ENCODE measurements around the gene PADI2. TPM values are rescaled to one million over a fixed set of nuclear protein-coding genes. Genes with fewer than 3 reads are reported as not detected.

Gene PADI2
- total and polyA plus RNA-seq, 2 donors (not counting 3 experiments of a cell fraction or from before 2014, with no cell fraction given): not detected

DNA sequence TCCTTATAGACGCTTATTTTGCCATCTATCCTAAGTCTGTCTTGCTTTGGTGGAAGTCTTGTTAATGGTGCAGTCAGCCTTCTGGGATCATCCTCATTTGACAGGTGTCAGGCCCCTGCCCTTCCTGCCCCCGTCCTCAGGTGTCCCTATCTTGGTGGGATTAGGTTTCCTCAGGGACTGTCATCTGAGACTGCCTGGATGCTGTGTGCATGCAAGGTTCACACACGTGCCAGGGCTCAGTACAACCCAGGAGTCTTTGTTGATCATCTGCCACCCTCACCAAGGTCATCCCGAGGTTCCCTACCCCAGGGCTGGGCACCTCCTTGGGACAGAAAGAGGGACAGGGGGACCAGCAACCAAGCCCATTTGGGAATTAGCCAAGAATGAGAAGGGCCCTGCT, 18.0 kb downstream of the PADI2 start:
- H4K20me1 ChIP-seq (replicated peaks; ENCODE audit: control insufficient read depth, extremely low read depth, insufficient read depth, low read length): no peaks in the 10 kb centered on the region
- H3K9ac ChIP-seq (replicated peaks; ENCODE audit: extremely low read depth, insufficient read depth, low read length): no peak overlapping the region
- DNase-seq (ENCODE audit: low read depth, low spot score) (no peak), FAIRE-seq (no peak)
- no peak overlapping the region for H2AFZ ChIP-seq (ENCODE audit: low read depth, low read length)
- no peaks in the 10 kb centered on the region for H3K9me3 ChIP-seq (replicated peaks; ENCODE audit: control insufficient read depth, insufficient read depth, low read length)
- TF ChIP-seq EZH2 (IDR thresholded peaks at IDR 0.05; ENCODE audit: borderline replicate concordance, low read depth, low read length, severe bottlenecking) (no peak), FOS (IDR thresholded peaks at IDR 0.05; ENCODE audit: borderline replicate concordance, insufficient read depth, low read length) (no peak), POLR2AphosphoS5 (IDR thresholded peaks at IDR 0.05; ENCODE audit: insufficient read depth, low read depth, low read length) (no peak), CTCF (IDR thresholded peaks at IDR 0.05; ENCODE audit: extremely low read depth in 1 of 2, insufficient read depth in 1 of 2, low read depth in 1 of 2, low read length in 2 of 2) (no peak), MYC (IDR thresholded peaks at IDR 0.05; ENCODE audit: low read depth, low read length) (no peak), JUN (IDR thresholded peaks at IDR 0.05; ENCODE audit: borderline replicate concordance, insufficient read depth, insufficient read length, low read depth) (no peak), MAX (IDR thresholded peaks at IDR 0.05; ENCODE audit: insufficient read depth, insufficient read length) (no peak), GATA2 (IDR thresholded peaks at IDR 0.05; ENCODE audit: insufficient read depth, insufficient read length, low read depth, low read length) (no peak), POLR2A (IDR thresholded peaks at IDR 0.05; ENCODE audit: low read depth, low read length) (no peak)
- no TSS peak for BruUV-seq (replicated peaks)
- H3K27ac ChIP-seq (ENCODE audit: insufficient read depth, low read depth, low read length): no peak overlapping the region
- H3K36me3 ChIP-seq (ENCODE audit: control insufficient read depth in 2 of 2, extremely low read depth in 1 of 2, insufficient read depth in 2 of 2, low read length in 2 of 2): no peaks in the 10 kb centered on the region
- ChIA-PET POLR2A (no interaction called here), CTCF (no interaction called here)
- H3K4me1 ChIP-seq (ENCODE audit: control insufficient read depth, extremely low read depth, insufficient read depth, low read length): no peaks in the 10 kb centered on the region
- no peaks in the 10 kb centered on the region for H3K9me1 ChIP-seq (replicated peaks; ENCODE audit: control insufficient read depth, extremely low read depth, insufficient read depth, low read length)
- intact Hi-C loops (cut with micrococcal nuclease) (no loop called here), dilution Hi-C loops (cut with MboI; ENCODE audit: extremely low pct_ligation_motif_present, low sequenced_read_pairs) (no loop called here)
- no peaks in the 10 kb centered on the region for H3K79me2 ChIP-seq (ENCODE audit: control insufficient read depth, insufficient read depth, low read length)
- H3K4me3 ChIP-seq (replicated peaks in 1 of 3; ENCODE audit: insufficient read depth in 1 of 3, low read depth in 1 of 3, low read length in 3 of 3): no peak overlapping the region
- H3K27me3 ChIP-seq (ENCODE audit: control insufficient read depth in 2 of 2, insufficient read depth in 2 of 2, low read length in 2 of 2): peaks cover 0 to 2% of the 10 kb centered on the region in 2 experiments
- H3K4me2 ChIP-seq (ENCODE audit: insufficient read depth, low read length): no peak overlapping the region
